SK-N-MC (cell line): ENCODE measurements around the gene SHISAL2A.

Experiments
- EZH2 ChIP-seq: fragments of 200-600 bp; sonication (generic); IDR thresholded peaks from one replicate; pipeline ENCODE4 v1.6.1; 2017; ENCODE audit warnings: antibody characterized with exemption
- FOXP2 ChIP-seq: optimal IDR thresholded peaks from 2 replicates; pipeline ENCODE3; 2011; ENCODE audit warnings: mild to moderate bottlenecking, moderate library complexity; ENCODE audit not compliant: insufficient read depth; ENCODE audit errors: extremely low read length, control extremely low read depth
- POLR2AphosphoS5 ChIP-seq: IDR thresholded peaks from 2 replicates; pipeline ENCODE4 v1.6.1; 2012; ENCODE audit warnings: mild to moderate bottlenecking, low read depth, low read length, borderline replicate concordance

GRCh38 chr1:52599236-52599635 is 33.7 kb upstream of the SHISAL2A start:
- TF ChIP-seq EZH2 (no peak), POLR2AphosphoS5 (no peak), FOXP2 (no peak)
